Stimulated activated CD8-positive, alpha-beta memory T cell treated with anti-CD3 and anti-CD28 coated beads, Interleukin-2, amount 100 ng/mL, for 48 hours (primary cell): Measurements from ENCODE around the gene ZFAND6.

ENCODE experiments used
- DNase-seq, 2 donors: peaks; one replicate each; pipeline ENCODE4 v3.0.0-alpha.2; 2020; ENCODE audit warnings: low read depth in 2 of 2

Gene ZFAND6

DNA sequence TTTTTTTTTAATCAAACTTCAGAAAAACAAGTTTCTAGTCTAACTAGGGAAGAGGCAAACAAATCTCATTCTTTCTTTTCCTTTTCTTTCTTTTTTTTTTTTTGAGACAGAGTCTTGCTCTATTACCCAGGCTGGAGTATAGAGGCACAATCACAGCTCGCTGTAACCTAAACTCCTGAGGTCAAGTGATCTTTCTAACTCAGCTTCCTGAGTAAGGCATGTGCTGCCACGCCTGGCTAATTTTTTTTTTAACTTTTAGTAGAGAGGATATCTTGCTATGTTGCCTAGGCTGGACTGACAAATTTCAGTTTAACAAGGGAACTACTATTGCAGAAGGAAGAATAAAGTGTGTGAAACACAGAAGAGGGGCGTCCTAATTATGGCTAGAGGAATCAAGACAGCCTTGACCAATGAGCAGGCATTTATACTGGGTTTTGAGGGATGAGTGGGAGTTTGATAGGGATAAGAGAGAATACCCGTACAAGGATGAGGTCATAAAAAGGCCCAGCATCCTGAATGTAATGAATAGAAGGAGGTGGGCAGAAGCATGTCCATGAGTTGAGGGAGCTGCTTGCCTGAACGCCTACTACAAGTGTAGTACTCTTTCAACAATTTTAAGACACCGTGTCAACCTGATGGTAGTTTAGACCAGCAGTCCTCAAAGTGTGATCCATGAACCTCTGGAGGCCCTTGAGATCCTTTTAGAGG lies 6.7 kb upstream of the ZFAND6 start:
- no peak for DNase-seq

DNA sequence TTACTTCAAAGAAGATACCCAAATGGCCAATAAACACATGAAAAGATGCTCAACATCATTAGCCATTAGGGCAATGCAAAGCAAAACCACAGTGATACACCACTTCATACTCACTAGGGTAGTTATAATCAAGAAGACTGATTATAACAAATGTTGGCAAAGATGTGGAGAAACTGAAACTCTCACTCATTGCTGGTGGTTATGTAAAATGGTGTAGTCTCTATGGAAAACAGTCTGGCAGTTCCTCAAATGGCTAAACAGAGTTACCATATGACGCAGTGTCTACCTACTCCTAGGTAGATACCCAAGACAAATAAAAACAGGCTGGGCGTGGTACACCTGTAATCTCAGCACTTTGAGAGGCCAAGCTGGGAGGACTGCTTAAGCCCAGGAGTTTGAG lies 3.5 kb upstream of the ZFAND6 start:
- DNase-seq: no peak

DNA sequence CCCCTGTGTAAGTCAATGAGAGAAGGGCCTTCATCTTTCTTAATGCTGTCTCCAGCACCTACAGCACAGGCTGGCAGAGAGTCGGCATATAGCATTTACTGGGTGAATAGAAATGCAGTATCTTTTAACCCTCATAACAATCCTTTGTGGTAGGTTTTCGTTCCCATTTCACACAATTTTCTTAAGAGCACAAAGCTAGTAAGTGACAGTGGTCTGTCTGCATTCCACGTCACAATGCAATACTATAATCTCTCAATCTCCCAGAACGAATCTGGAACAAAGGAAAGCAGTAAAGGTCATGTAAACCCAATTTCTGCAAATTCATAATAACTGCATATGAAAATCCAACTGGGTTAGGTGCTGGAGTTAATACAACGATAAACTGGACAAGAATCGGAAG lies 1.4 kb upstream of the ZFAND6 start:
- DNase-seq: no peak

GRCh38 chr15:80059786-80060355 lies 395 bp downstream of the ZFAND6 start:
- DNase-seq: peak; percentile 42 to 73

GRCh38 chr15:80060356-80061006 lies 1.0 kb downstream of the ZFAND6 start:
- DNase-seq: peak in 1 of 2 donors; percentile 5

GRCh38 chr15:80061582-80061981 lies 2.1 kb downstream of the ZFAND6 start:
- DNase-seq: no peak

- no peak for DNase-seq
These were observed 7.4 kb downstream of the ZFAND6 start for GRCh38 chr15:80066912-80067311.

DNA sequence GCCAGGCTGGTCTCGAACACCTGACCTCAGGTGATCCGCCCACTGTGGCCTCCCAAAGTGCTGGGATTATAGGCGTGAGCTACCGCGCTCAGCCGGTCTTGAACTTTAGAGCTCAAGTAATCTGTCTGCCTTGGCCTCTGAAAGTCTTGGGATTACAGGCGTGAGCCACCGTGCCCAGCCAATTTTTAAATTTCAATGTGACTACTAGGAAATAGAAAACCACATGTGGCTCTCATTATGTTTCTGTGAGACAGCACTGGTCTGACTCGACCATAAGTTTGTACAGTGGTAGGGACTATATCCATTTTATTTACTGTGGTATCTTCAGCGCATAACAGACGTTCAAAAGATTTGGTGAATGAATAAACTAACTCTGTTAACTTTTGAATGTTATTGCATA lies 9.1 kb downstream of the ZFAND6 start:
- no peak for DNase-seq

- DNase-seq: no peak
These were observed 11.4 kb downstream of the ZFAND6 start for GRCh38 chr15:80070840-80071239.

DNA sequence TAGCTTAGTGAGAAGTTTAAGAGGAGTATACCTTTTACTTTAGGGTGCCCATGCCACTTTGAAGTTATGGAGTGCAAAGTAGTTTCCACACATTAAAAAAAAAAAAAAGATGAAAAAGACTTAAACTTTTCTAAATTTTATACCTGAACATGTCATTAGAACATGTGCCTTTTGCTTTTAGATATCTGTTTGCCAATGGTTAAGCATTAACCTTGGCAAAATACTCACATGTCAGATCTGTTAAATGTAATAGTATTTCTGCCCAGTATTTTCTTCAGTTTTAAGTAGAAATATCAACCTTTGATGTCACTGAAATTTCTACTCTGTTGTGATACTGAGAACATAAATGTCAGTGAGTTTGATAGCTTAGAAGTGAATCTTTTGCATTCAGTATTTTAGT lies 12.2 kb downstream of the ZFAND6 start:
- DNase-seq: no peak

DNA sequence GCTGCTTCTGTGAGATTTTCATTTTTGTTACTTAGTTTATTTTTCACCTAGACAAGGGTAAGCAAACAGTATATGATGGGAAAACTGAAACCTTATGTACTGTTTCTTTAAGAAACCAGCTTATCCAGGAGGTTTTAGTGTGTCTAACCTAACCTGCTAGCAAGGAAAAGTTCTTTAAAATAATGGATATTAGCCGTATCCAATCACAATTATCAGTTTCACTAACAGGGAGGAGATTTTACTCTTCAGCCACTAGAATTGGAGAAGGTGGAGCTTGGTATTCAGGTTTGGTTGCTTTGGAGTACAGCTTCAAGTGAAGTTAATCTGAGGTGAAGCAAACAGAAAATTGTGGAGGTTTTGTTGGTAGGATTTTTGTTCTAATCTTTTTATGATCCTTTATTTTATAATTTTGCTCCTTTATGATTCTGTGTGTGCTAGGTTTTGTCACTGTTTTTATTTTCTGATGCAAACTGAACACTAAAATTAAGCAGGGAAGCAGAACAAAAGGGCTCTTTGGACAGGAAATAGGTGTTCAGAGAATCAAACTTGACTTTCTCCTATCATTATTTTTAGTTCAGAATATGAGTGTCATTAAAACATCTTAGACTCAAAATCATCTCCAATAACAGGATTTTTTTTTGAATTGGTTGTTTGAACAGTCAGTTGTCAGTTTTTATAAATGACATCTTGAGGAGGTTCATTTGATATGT lies 13.0 kb downstream of the ZFAND6 start:
- DNase-seq: no peak

DNA sequence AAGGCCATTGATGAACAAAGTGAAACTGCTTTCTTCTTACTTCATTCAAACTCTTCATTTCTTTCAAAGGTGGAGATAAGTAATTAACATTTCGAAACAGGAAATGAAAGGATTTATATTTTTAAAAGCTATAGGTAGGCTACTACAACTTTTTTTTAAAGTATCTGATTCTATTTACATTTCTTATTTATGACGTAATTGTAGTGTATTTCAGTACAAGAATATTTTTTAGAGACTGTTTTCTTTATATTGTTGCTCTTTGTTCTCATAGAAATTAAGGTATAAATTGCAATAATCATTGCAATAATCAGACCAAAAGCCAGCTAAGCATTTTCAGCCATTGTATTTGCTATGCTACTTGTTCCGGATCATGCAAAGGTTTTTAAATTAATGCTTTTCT lies 13.7 kb downstream of the ZFAND6 start:
- DNase-seq: no peak

DNA sequence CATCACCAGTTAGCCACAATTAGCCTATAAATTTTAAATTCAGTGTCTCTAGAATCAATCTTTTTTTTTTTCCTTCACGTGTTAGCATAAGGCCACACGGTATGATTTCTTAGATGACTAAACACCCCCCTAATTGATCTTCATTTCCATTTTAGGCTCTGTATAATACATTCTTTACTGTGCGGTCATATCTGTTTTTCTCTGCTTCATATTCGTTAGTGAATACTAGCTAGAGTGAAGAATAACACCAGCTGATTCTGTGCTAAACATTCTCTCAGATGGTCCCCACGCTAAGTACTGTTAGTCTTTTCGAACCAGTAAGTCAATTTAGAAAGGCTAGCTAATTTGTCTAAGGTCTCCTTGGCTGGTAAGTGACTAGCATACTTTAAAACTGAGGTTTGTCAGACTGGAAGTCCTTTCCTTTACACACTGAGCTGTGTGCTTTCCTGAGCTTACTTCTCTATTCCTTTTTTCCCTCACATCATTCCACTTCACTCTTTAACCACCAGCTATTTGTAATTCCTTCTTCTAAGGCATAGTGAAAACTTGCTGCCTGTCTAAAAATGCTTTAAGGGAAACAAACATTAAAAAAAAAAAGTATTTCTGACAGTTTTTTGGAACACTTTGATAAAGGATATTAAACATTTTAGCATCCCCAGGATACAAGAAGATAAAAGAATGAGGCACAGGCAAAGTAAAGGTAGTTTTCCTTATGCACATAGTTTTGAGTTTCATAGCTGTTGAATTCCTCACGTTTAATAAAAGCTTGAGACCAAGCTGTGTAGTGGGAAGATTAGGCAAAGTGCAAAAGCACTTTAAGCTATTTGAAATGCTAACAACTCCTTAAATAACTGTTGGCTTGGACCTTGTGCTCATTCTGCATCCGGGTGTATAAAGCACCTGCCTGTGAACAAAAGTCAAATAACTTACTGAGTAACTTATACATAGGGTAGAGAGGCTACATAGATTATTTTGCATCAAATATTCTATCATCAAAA lies 17.1 kb downstream of the ZFAND6 start:
- DNase-seq: no peak

DNA sequence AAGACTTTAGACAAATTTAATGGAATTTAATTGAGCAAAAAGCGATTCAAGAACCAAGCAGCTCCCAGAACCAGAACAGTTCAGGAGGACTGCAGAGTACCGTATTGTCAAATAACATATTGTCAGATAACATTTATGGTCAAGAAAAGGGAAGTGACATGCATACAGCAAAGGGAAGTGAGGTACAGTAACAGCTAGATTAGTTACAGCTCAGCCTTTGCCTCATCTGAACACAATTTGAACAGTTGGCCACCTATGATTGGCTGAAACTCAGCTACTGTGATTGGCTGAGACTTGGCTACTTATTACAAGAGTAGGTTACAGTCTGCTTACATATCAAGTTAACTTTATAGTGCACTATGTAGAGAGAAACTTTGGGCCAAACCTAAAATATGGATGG lies 21.9 kb downstream of the ZFAND6 start:
- no peak for DNase-seq

GRCh38 chr15:80087104-80087503 lies 27.6 kb downstream of the ZFAND6 start:
- no peak for DNase-seq

DNA sequence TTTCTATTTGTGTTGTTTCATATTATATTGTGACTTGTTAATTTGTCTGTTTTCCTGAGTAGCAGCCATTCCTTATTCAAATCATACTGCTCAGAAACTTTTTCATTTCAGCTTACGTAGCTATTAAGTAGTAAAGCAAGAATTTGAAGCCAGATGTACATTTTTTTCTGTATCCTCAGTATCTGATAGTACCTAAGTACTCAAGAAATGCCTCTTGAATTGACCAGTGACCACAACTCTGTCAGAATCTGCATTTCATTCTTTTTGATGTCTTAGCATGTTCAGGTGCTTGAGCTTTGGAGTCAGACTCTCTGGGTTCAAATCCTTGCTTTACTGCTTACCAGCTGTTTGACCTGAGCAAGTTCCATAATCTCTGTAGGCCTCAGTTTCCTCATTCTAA lies 30.6 kb downstream of the ZFAND6 start:
- no peak for DNase-seq

GRCh38 chr15:80090879-80091503 lies 31.5 kb downstream of the ZFAND6 start:
- DNase-seq: no peak

DNA sequence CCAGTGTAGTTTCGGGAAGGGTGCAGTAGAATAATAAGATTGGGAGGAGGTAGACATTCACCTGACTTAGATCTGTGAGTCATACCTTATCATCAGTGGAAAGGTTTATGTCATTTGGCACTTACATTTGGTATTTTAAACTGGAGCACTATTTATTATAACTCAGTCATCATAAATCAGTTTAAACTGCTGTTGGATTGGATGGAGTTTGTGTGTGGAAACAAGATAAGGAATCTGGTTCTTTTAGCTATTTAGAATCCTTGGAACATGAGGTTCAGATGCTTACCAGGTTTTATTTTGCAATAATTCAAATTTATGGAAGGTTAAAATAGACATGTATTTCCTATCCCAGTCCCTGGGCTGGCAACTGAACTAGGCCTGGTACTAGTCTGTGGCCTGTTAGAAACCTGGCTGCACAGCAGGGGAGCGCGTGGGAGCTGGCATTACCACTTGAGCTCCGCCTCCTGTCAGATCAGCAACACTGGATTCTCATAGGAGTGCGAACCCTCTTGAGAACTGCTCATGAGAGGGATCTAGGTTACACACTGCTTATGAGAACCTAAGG lies 34.5 kb downstream of the ZFAND6 start:
- no peak for DNase-seq

GRCh38 chr15:80095511-80095910 lies 36.0 kb downstream of the ZFAND6 start:
- DNase-seq: no peak

DNA sequence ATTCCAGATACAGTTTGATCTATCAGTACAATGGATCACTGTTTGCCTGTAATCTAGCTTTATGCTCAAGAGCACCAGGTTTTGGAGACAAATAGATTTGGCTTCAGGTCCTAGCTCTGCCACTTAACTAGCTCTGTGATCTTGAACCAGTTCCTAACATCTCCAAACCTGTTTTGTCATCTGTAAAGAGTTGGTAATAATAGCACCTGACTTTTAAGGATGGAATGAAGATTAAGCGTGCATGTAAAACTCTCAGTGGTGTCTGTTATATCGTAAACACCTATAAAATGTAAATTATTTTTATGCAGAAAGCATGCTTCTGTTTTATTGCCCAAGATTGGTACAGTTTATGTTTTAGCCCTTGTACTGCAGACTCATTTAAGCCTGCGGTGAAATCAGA lies 36.5 kb downstream of the ZFAND6 start:
- no peak for DNase-seq

- DNase-seq: no peak
These were observed 38.9 kb downstream of the ZFAND6 start for GRCh38 chr15:80098341-80098740.
